Measurements from ENCODE around the gene HMGN4.

HMGN4 gene

GRCh38 chr6:26494117-26494516, 44.0 kb upstream of the HMGN4 start:
- ChIA-PET POLR2A (no interaction called here), CTCF (no interaction called here)
- no peak for DNase-seq (ENCODE audit: extremely low spot score)
- TF ChIP-seq SUZ12 (IDR thresholded peaks at IDR 0.05), result no peak
- TF ChIP-seq ARNT (IDR thresholded peaks at IDR 0.05), result no peak
- no peak for TF ChIP-seq HDGF (IDR thresholded peaks at IDR 0.05; ENCODE audit: borderline replicate concordance)
- TF ChIP-seq LEF1 (IDR thresholded peaks at IDR 0.05; ENCODE audit: borderline replicate concordance), result no peak
- no peak for TF ChIP-seq SP1 (IDR thresholded peaks at IDR 0.05)
- no peak for TF ChIP-seq FOXA1 (IDR thresholded peaks at IDR 0.05)
- no peak for TF ChIP-seq ELF4 (IDR thresholded peaks at IDR 0.05)

- ChIA-PET POLR2A (no interaction called here), CTCF (no interaction called here)
- DNase-seq (ENCODE audit: extremely low spot score), result no peak
- no peak for TF ChIP-seq PKNOX1 (IDR thresholded peaks at IDR 0.05)
- no peak for TF ChIP-seq FOXA1 (IDR thresholded peaks at IDR 0.05)
- no peak for TF ChIP-seq ARNT (IDR thresholded peaks at IDR 0.05)
- no peak for TF ChIP-seq ZNF384 (IDR thresholded peaks at IDR 0.05)
- no peak for TF ChIP-seq L3MBTL2 (conservative IDR thresholded peaks at IDR 0.05)
- no peak for TF ChIP-seq NFRKB (IDR thresholded peaks at IDR 0.05)
- no peak for TF ChIP-seq FOXK2 (IDR thresholded peaks at IDR 0.05)
- TF ChIP-seq SUZ12 (IDR thresholded peaks at IDR 0.05), result no peak
- TF ChIP-seq SP1 (IDR thresholded peaks at IDR 0.05), result no peak
These were observed 42.9 kb upstream of the HMGN4 start for GRCh38 chr6:26495281-26495680.

- no peak for DNase-seq (ENCODE audit: extremely low spot score)
- ChIA-PET CTCF (no interaction called here), POLR2A (interaction anchor here (1.0 kb wide), 1 partner anchor 13 kb away, joined by 3 read pairs; no protein-coding TSS in a partner anchor)
- TF ChIP-seq ARNT (IDR thresholded peaks at IDR 0.05), result no peak
- TF ChIP-seq PKNOX1 (IDR thresholded peaks at IDR 0.05), result no peak
- no peak for TF ChIP-seq HDGF (IDR thresholded peaks at IDR 0.05; ENCODE audit: borderline replicate concordance)
- no peak for TF ChIP-seq SP1 (IDR thresholded peaks at IDR 0.05)
- TF ChIP-seq ELF4 (IDR thresholded peaks at IDR 0.05), result no peak
- TF ChIP-seq FOXA1 (IDR thresholded peaks at IDR 0.05), result no peak
- no peak for TF ChIP-seq CTBP1 (IDR thresholded peaks at IDR 0.05; ENCODE audit: borderline replicate concordance)
- TF ChIP-seq BHLHE40 (IDR thresholded peaks at IDR 0.05; ENCODE audit: borderline replicate concordance), result no peak
- no peak for TF ChIP-seq L3MBTL2 (conservative IDR thresholded peaks at IDR 0.05)
- no peak for TF ChIP-seq NFRKB (IDR thresholded peaks at IDR 0.05)
- TF ChIP-seq FOXM1 (IDR thresholded peaks at IDR 0.05; ENCODE audit: borderline replicate concordance), result no peak
- no peak for TF ChIP-seq SUZ12 (IDR thresholded peaks at IDR 0.05)
These were observed 40.6 kb upstream of the HMGN4 start for GRCh38 chr6:26497610-26498009.

GRCh38 chr6:26500102-26500501, 38.1 kb upstream of the HMGN4 start, which contains the start of gene BTN1A1:
BTN1A1 (plus strand) TSS chr6:26500303; CDS start chr6:26501287, 984 bp downstream.
- no peak for DNase-seq (ENCODE audit: extremely low spot score)
- CTCF ChIA-PET, result no interaction called here
- POLR2A ChIA-PET, result no interaction called here
- TF ChIP-seq SP1 (IDR thresholded peaks at IDR 0.05) (no peak), FOXA1 (IDR thresholded peaks at IDR 0.05) (no peak), FOXM1 (IDR thresholded peaks at IDR 0.05; ENCODE audit: borderline replicate concordance) (no peak), NFRKB (IDR thresholded peaks at IDR 0.05) (no peak), ZNF384 (IDR thresholded peaks at IDR 0.05) (no peak), TARDBP (IDR thresholded peaks at IDR 0.05) (no peak), SUZ12 (IDR thresholded peaks at IDR 0.05) (no peak), ELF4 (IDR thresholded peaks at IDR 0.05) (no peak), LEF1 (IDR thresholded peaks at IDR 0.05; ENCODE audit: borderline replicate concordance) (no peak), CTBP1 (IDR thresholded peaks at IDR 0.05; ENCODE audit: borderline replicate concordance) (no peak), HDGF (IDR thresholded peaks at IDR 0.05; ENCODE audit: borderline replicate concordance) (no peak), L3MBTL2 (conservative IDR thresholded peaks at IDR 0.05) (no peak), PKNOX1 (IDR thresholded peaks at IDR 0.05) (no peak), ARNT (IDR thresholded peaks at IDR 0.05) (no peak)

GRCh38 chr6:26501482-26501986, 36.6 kb upstream of the HMGN4 start:
- POLR2A ChIA-PET, result interaction anchor here (1.4 kb wide), 1 partner anchor 28 kb away, joined by 4 read pairs; no protein-coding TSS in a partner anchor
- CTCF ChIA-PET, result no interaction called here
- DNase-seq (ENCODE audit: extremely low spot score), result no peak
- no peak for TF ChIP-seq L3MBTL2 (conservative IDR thresholded peaks at IDR 0.05)
- TF ChIP-seq LEF1 (IDR thresholded peaks at IDR 0.05; ENCODE audit: borderline replicate concordance), result no peak
- TF ChIP-seq NFRKB (IDR thresholded peaks at IDR 0.05), result no peak
- TF ChIP-seq SUZ12 (IDR thresholded peaks at IDR 0.05), result no peak
- no peak for TF ChIP-seq SP1 (IDR thresholded peaks at IDR 0.05)
- no peak for TF ChIP-seq ZNF384 (IDR thresholded peaks at IDR 0.05)

- ChIA-PET POLR2A (interaction anchor here (1.4 kb wide), 1 partner anchor 28 kb away, joined by 4 read pairs; no protein-coding TSS in a partner anchor), CTCF (no interaction called here)
- TF ChIP-seq FOXM1 (IDR thresholded peaks at IDR 0.05; ENCODE audit: borderline replicate concordance), result no peak
- TF ChIP-seq SP1 (IDR thresholded peaks at IDR 0.05), result no peak
- no peak for TF ChIP-seq TARDBP (IDR thresholded peaks at IDR 0.05)
- TF ChIP-seq ARNT (IDR thresholded peaks at IDR 0.05), result no peak
- no peak for TF ChIP-seq ZNF384 (IDR thresholded peaks at IDR 0.05)
- no peak for TF ChIP-seq FOXA1 (IDR thresholded peaks at IDR 0.05)
- TF ChIP-seq L3MBTL2 (conservative IDR thresholded peaks at IDR 0.05), result no peak
- no peak for TF ChIP-seq BHLHE40 (IDR thresholded peaks at IDR 0.05; ENCODE audit: borderline replicate concordance)
- no peak for TF ChIP-seq ELF4 (IDR thresholded peaks at IDR 0.05)
- TF ChIP-seq PKNOX1 (IDR thresholded peaks at IDR 0.05), result no peak
- no peak for TF ChIP-seq SUZ12 (IDR thresholded peaks at IDR 0.05)
- no peak for TF ChIP-seq NFRKB (IDR thresholded peaks at IDR 0.05)
- TF ChIP-seq HDGF (IDR thresholded peaks at IDR 0.05; ENCODE audit: borderline replicate concordance), result no peak
- no peak for TF ChIP-seq CTBP1 (IDR thresholded peaks at IDR 0.05; ENCODE audit: borderline replicate concordance)
- TF ChIP-seq FOXK2 (IDR thresholded peaks at IDR 0.05), result no peak
- TF ChIP-seq LEF1 (IDR thresholded peaks at IDR 0.05; ENCODE audit: borderline replicate concordance), result no peak
- no peak for DNase-seq (ENCODE audit: extremely low spot score)
These were observed 36.0 kb upstream of the HMGN4 start for GRCh38 chr6:26502165-26502564.
